Adipocyte (in vitro differentiated cells): ENCODE measurements around the gene ATL1.
A peak's percentile ranks its signal among the peaks of the same experiment; 100 is the strongest.
"Not testable (repeated sequence)": the region's sequence is repeated elsewhere in the genome, so short reads cannot be mapped to it uniquely, and the experiment has no call there.

Source experiments
- DNase-seq: peaks from one replicate; pipeline ENCODE4 v3.0.0-alpha.2; 2015; ENCODE audit warnings: low read depth
- H3K27me3 ChIP-seq: replicated peaks from 2 replicates; pipeline ENCODE4 v1.7.0; 2013; ENCODE audit warnings: mild to moderate bottlenecking, low read length, moderate library complexity; ENCODE audit not compliant: control insufficient read depth, insufficient read depth
- H3K36me3 ChIP-seq: 2 replicates; pipeline ENCODE4 v1.7.0; 2013; ENCODE audit warnings: low read length, mild to moderate bottlenecking, moderate library complexity; ENCODE audit not compliant: control insufficient read depth, insufficient read depth, severe bottlenecking
- H3K4me1 ChIP-seq: 2 replicates; pipeline ENCODE4 v1.7.0; 2013; ENCODE audit warnings: mild to moderate bottlenecking, low read length, moderate library complexity; ENCODE audit not compliant: control insufficient read depth, insufficient read depth
- H3K4me3 ChIP-seq: 2 replicates; pipeline ENCODE4 v1.7.0; 2013; ENCODE audit warnings: mild to moderate bottlenecking, low read length, moderate library complexity
- H3K9ac ChIP-seq: 2 replicates; pipeline ENCODE4 v1.7.0; 2013; ENCODE audit warnings: mild to moderate bottlenecking, low read length, moderate library complexity
- H3K9me3 ChIP-seq: 2 replicates; pipeline ENCODE4 v1.7.0; 2013; ENCODE audit warnings: mild to moderate bottlenecking, low read length, moderate library complexity; ENCODE audit not compliant: control insufficient read depth

Gene ATL1

DNA sequence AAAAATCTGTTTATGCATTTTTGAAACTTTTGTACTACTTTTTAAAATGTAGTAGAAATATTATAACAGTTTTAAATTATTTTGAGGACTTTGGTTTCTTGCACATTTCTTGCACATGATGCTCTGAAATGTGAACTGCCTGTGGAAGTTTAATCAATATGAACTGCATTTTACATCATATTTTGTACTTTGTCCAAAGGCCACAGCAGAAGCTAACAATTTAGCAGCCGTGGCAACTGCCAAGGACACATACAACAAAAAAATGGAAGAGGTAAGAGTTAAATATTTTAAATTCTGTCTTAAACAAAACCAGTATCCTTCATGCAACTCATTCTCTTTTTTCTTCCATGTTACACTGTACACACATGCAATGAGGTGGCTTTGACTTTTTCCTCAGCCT lies 63.0 kb downstream of the ATL1 start:
- no peak overlapping the region for H3K4me3 ChIP-seq
- H3K4me1 ChIP-seq, result no peaks in the 10 kb centered on the region
- DNase-seq, result peak; percentile 35
- peaks cover 10% of the 10 kb centered on the region for H3K36me3 ChIP-seq
- H3K9ac ChIP-seq, result no peak overlapping the region
- H3K27me3 ChIP-seq, result no peaks in the 10 kb centered on the region
- H3K9me3 ChIP-seq, result no peaks in the 10 kb centered on the region

DNA sequence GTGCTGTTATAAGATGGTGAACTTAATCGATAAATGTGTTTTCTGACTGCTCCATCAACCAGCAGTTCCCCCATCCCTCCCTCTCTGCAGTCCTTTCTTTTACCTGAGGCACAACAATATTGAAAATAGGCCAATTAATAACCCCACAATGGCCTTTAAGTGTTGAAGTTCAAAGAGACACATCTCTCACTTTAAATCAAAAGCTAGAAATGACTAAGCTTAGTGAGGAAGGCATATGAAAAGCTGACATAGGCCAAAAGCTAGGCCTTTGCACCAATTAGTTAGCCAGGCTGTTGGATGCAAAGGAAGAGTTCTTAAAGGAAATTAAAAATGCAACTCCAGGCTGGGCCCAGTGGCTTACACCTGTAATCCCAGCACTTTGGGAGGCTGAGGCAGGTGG lies 64.5 kb downstream of the ATL1 start:
- H3K9me3 ChIP-seq, result no peaks in the 10 kb centered on the region
- H3K4me1 ChIP-seq, result no peaks in the 10 kb centered on the region
- H3K9ac ChIP-seq, result no peak overlapping the region
- DNase-seq, result no peak
- no peaks in the 10 kb centered on the region for H3K27me3 ChIP-seq
- no peak overlapping the region for H3K4me3 ChIP-seq
- H3K36me3 ChIP-seq, result peaks cover 15% of the 10 kb centered on the region

DNA sequence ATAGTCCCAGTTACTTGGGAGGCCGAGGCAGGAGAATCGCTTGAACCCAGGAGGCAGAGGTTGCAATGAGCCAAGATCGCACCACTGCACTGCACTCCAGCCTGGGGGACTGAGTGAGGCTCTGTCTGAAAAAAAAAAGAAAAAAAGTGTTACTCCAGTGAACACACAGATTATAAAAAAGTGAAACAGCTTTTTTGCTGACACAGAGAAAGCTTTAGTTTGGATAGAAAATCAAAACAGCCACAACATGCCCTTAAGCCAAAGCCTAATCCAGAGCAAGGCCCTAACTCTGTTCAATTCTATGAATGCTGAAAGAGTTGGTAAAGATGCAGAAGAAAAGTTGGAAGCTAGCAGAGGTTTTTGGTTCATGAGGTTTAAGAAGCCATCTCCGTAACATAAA lies 65.0 kb downstream of the ATL1 start:
- H3K4me1 ChIP-seq, H3K27me3 ChIP-seq, H3K9ac ChIP-seq, DNase-seq, H3K9me3 ChIP-seq, H3K4me3 ChIP-seq: not testable (repeated sequence)
- peaks cover 15% of the 10 kb centered on the region for H3K36me3 ChIP-seq

DNA sequence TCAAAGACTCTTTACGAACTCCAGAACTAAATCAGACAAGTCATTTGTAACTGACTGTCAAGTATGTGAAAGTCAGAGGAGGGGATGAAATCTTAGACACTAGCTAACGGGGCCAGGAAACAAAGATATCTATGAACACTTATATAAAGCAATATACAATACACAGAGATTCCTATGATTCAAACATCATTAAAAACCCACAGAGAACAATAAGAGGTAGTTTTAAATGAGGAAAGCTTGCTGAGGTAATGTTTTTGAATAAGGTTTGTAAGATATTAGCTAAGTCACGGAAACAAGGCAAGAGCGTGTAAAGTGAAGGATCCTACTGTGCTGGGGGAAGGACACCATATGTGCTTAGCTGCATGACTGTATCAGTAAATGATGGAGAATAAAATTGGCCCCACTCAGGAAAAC lies 71.5 kb downstream of the ATL1 start:
- peaks cover 26% of the 10 kb centered on the region for H3K36me3 ChIP-seq
- no peaks in the 10 kb centered on the region for H3K9me3 ChIP-seq
- no peaks in the 10 kb centered on the region for H3K27me3 ChIP-seq
- H3K9ac ChIP-seq, result no peak overlapping the region
- no peak for DNase-seq
- no peak overlapping the region for H3K4me3 ChIP-seq
- H3K4me1 ChIP-seq, result no peaks in the 10 kb centered on the region

DNA sequence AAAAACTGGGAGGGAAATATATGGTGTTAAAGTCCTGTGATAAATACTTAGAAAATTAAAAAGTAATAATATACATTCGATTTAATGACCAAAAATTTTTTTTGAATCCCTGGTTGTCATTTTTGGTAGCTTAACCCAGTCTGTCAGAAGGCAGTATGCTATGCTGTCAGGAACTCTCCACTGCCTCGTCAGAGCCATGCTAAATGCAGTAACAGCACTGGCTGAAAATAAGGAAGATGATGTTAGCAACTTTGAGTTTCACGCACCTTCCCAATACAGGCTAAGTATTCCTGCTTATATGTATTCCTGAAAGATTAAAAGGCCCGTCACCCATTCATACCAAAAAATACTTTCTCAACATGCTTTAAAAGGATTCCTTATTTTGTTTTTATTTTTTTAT lies 74.0 kb downstream of the ATL1 start:
- no peaks in the 10 kb centered on the region for H3K27me3 ChIP-seq
- no peak overlapping the region for H3K4me3 ChIP-seq
- H3K4me1 ChIP-seq, result no peaks in the 10 kb centered on the region
- H3K9me3 ChIP-seq, result no peaks in the 10 kb centered on the region
- peaks cover 19% of the 10 kb centered on the region for H3K36me3 ChIP-seq
- no peak overlapping the region for H3K9ac ChIP-seq
- no peak for DNase-seq

DNA sequence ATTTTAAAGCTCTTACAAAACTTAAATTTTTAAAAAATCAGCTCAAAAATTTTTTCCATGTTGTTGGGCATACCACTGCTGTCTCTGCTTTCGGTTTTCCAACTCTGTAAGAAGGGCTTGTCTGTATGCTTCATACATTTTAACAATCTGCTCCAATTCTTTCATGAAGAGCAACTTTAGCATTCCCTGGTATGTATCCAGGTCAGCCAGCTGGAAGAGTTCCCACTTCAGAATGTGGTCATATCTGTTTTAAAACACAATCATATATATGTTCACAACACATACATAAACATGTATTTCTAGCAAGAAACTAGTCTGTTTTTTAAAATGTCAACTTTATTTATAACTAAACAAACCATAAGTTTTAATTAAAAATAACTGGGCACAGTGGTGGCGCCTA lies 75.2 kb downstream of the ATL1 start:
- Histone ChIP-seq H3K4me3 (no peak overlapping the region), H3K27me3 (no peaks in the 10 kb centered on the region), H3K9me3 (no peaks in the 10 kb centered on the region), H3K9ac (no peak overlapping the region), H3K36me3 (peaks cover 24% of the 10 kb centered on the region), H3K4me1 (no peaks in the 10 kb centered on the region)
- no peak for DNase-seq

DNA sequence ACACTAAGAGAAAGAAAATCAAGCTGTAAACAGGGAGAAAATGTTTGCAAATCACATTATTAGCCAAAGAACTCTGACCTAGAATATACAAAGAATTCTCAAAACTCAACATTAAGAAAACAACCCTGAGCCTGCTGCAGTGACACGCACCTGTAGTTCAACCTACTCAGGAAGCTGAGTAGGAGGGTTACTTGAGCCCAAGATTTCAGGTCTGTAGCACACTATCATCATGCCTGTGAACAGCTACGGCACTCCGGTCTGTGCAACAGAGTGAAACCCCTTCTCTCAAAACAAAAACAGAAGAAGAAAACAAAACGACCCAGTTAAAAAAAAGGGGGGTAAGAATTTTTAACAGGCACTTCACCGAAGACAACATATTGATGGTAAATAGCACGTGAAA lies 87.3 kb downstream of the ATL1 start:
- DNase-seq, result no peak
- Histone ChIP-seq H3K36me3 (peaks cover 18% of the 10 kb centered on the region), H3K4me1 (peaks cover 16% of the 10 kb centered on the region)

DNA sequence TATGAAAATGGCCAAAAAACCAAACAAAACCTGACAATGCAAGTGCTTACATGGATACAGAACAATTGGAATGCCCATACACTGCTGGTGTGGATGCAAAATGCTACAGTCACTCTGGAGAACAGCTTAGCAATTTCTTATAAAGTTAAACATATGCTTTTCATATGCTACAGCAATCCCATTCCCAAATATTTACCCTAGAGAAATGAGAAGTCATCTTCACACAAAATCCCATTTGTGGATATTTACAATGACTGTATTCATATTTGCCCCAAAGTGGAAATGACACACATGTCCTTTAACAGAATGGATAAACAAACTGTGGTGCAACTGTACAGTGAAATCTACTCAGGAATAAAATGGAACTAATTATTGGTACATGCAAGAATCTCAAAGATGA lies 87.8 kb downstream of the ATL1 start:
- no peaks in the 10 kb centered on the region for H3K9me3 ChIP-seq
- H3K4me3 ChIP-seq, result no peak overlapping the region
- H3K4me1 ChIP-seq, result peaks cover 16% of the 10 kb centered on the region
- peaks cover 20% of the 10 kb centered on the region for H3K36me3 ChIP-seq
- peak; percentile 55 for DNase-seq
- no peak overlapping the region for H3K9ac ChIP-seq
- no peaks in the 10 kb centered on the region for H3K27me3 ChIP-seq

More for the DNA sequence above, 87.3 kb downstream of the ATL1 start:
- H3K9me3 ChIP-seq, result no peaks in the 10 kb centered on the region
- no peak overlapping the region for H3K4me3 ChIP-seq
- no peaks in the 10 kb centered on the region for H3K27me3 ChIP-seq
- no peak overlapping the region for H3K9ac ChIP-seq

DNA sequence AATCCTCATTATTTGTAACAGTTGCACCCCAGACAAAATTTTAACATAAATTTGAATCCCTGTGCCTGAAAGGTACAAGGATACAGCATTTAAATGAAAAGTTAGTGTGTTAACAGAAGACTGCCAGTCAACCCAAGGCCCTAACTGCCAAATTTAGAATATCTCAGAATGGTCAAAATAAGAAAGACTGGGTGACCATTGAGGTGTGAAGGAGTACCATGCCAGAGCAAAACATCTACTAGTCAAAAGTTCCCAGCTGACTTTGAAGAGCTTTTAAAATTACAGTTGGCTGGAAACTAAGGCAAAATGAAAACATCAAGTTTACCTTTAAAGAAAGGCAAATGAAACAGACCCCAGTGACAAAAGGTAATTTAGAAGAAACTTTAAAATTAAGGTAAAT lies 89.7 kb downstream of the ATL1 start:
- Histone ChIP-seq H3K27me3 (no peaks in the 10 kb centered on the region), H3K9ac (no peak overlapping the region), H3K4me3 (no peak overlapping the region), H3K36me3 (peaks cover 5% of the 10 kb centered on the region), H3K4me1 (peaks cover 26% of the 10 kb centered on the region), H3K9me3 (no peaks in the 10 kb centered on the region)
- no peak for DNase-seq

DNA sequence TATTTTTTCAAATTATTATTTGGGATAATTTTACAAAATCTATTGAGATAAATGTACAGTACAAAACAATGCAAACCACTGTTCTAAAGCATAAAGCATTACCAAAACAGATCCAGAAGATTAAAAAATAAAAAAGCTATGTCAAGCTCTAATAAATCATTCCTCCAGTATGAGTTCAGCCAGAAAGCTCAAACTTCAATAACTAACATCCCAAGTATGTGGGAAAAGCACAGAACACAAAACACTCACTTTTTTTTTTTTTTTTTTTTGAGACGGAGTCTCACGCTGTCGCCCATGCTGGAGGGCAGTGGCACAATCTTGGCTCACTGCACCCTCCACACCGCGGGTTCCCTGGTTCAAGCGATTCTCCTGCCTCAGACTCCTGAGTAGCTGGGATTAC lies 96.8 kb downstream of the ATL1 start:
- H3K27me3 ChIP-seq, result no peaks in the 10 kb centered on the region
- peaks cover 18% of the 10 kb centered on the region for H3K36me3 ChIP-seq
- H3K9me3 ChIP-seq, result no peaks in the 10 kb centered on the region
- no peak for DNase-seq
- H3K4me3 ChIP-seq, result no peak overlapping the region
- H3K9ac ChIP-seq, result no peak overlapping the region
- H3K4me1 ChIP-seq, result peaks cover 44% of the 10 kb centered on the region

DNA sequence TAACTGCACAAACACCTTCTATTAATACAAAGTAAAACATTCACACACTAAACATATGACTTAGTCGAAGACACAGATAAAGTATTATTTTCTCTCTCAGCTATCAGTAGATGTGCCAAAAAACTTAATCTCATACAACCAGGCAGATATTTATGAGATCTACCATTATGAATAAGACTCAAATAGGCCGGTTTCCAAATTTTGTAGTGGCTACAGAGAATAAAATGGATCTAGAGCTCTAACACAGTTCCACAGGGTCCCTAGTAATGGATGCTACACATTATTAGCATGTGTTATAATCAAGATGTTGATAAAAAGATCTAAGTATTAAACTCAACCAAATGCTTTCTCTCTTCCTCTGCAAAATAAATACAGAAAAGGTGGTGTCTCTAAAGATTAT lies 97.8 kb downstream of the ATL1 start:
- Histone ChIP-seq H3K9me3 (no peaks in the 10 kb centered on the region), H3K4me1 (peaks cover 44% of the 10 kb centered on the region), H3K36me3 (peaks cover 15% of the 10 kb centered on the region), H3K9ac (peak overlapping the region; percentile 73), H3K4me3 (peak overlapping the region; percentile 74), H3K27me3 (no peaks in the 10 kb centered on the region)
- no peak for DNase-seq

DNA sequence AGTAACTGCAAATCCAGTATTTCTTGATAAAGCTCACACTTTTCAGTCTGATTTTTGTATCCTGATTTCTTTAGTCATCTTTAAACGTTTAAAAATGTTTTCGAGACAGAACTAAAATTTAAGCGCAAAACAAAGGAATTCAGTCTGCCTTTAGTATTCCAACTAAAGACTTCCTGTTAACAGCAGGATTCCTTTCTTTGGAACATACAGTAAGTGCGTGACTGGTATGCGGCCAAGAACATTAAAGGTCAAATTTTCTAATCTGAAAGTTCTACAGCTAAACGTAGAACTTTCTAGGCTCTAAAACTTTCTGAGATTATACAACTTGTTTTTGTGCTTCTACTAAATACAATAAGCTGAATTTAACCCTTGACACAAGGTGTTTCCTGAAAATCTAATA lies 98.3 kb downstream of the ATL1 start:
- Histone ChIP-seq H3K4me1 (peaks cover 44% of the 10 kb centered on the region), H3K36me3 (peaks cover 15% of the 10 kb centered on the region), H3K27me3 (no peaks in the 10 kb centered on the region), H3K9me3 (no peaks in the 10 kb centered on the region), H3K9ac (peak overlapping the region; percentile 73), H3K4me3 (peak overlapping the region; percentile 74)
- DNase-seq, result peak; percentile 67
